ENCODE data around the gene PIRT.

GRCh38 chr17:10809605-10810004 is 28.3 kb downstream of the PIRT start:
- no peak for TF ChIP-seq RFX5 (IDR thresholded peaks at IDR 0.05; ENCODE audit: low read length)
- TF ChIP-seq CTCF (IDR thresholded peaks at IDR 0.05): no peak
- TF ChIP-seq TCF12 (IDR thresholded peaks at IDR 0.05): no peak
- TF ChIP-seq JUND (IDR thresholded peaks at IDR 0.05): no peak
- TF ChIP-seq REST (IDR thresholded peaks at IDR 0.05; ENCODE audit: low read depth, low read length): no peak
